GM21390 (cell line): ENCODE data around the gene OR10G7.
"Not testable (repeated sequence)": the region's sequence is repeated elsewhere in the genome, so short reads cannot be mapped to it uniquely, and the experiment has no call there.

Experiments used
- ATAC-seq: cut with Tn5 transposase; IDR thresholded peaks from one replicate; pipeline ENCODE4 v1.9.1; 2021; ENCODE audit not compliant: unreplicated experiment

OR10G7 gene

DNA sequence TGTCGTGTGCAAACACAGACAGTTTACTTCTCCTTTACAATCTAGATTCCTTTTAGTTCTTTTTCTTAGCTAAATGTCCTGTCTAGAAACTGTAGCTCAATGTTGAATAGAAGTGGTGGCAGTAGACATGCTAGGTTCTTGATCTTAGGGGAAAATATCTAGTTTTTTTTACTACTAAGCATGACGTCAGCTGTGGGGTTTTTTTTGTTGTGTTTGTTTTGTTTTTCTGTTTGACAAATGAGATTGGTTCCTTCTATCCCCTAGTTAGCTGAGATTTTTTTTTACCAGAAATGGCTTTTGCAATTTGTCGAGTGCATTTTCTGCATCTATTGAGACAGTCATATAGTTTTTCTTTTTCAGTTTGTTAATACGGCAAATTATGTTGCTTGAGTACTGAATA, 2.3 kb upstream of the OR10G7 start:
- ATAC-seq: no peak

DNA sequence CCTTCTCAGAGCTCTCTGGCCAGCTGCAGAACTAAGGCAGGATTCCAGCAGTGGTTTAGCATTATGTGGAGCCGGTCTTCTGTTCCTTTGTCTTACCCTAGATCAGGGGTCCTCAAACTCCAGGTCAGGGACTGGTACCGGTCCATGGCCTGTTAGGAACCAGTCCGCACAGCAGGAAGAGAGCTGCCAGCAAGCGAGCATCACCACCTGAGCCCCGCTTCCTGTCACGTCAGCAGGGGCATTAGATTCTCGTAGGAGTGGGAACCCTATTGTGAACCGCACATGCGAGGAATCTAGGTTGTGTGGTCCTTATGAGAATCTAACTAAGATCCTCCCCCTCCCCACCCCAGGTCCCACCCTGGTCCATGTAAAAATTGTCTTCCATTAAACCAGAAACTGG, 1.6 kb downstream of the OR10G7 start:
- no peak for ATAC-seq

DNA sequence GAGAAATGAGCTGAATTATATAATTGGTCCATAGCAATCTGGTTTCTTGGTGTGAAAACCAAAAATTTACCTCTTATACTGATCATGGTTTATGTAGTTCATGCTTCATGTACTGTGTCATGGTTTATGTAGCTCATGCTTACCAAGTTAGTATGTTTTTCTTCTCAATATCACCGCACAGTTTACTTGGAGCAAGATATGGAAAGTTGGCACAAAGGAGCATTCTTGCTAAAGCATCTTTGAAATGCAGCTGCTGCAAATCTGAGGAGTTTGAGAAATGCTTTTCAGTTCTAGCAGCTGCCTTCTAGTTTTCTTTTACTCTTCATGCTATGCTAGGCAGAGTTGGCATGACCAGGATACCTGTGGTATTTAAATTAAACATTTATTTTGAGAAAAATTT, 4.5 kb downstream of the OR10G7 start:
- no peak for ATAC-seq

DNA sequence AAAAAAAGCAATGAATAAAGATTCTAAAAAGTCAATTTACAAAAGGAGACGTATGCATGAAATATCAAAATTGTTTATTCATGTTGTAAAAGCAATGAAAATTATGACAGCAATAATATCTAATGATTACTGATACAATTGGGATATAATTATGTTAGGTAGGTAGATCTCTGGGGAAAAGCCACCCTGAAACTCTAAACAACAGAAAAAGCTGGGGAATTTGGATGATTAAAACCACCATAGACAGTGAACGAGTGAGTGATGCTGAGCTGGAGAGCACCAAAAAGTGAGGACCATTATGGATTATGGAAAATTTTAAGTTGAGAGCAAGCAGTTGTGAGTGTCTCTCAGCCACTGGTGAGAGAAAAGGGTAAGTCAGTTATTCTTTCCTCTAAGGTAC, 14.6 kb downstream of the OR10G7 start, which contains the start of gene OR10G8:
Gene OR10G8 (plus strand): TSS at position 301 of the 400 bp plus-strand sequence. CDS start 2,825 bp downstream, outside the sequence.
- ATAC-seq: no peak

GRCh38 chr11:124015837-124016236, 25.3 kb downstream of the OR10G7 start:
- not testable (repeated sequence) for ATAC-seq

DNA sequence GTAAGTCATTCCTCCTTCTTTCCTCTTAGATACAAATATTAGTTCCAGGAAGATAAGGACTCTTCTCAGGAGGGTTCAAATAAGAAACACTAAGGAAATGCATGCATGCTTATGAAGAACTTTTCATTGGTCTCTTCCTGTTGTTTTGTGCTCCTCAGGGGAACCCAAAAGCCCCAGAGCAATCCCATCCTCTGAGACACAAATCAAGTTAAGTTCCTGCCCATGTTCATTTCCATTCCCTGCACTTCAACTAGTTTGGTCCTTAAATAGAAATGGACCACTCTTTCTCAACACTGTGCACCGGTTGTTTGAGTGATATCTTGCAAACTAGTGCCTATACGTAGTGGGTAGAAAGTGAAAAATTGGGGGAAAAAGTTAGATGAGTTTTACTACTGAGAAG, 28.4 kb downstream of the OR10G7 start, which contains the start of gene OR10G4:
Gene OR10G4 (plus strand): TSS at position 301 of the 400 bp plus-strand sequence. CDS start 2,578 bp downstream, outside the sequence.
- no peak for ATAC-seq

GRCh38 chr11:123995119-123995518, 46.0 kb downstream of the OR10G7 start, which contains the start of gene OR10G6:
TSS of gene OR10G6 (minus strand) at chr11:123995161. CDS start at chr11:123995161, 0 bp downstream.
- ATAC-seq: no peak
